Neural crest cell (in vitro differentiated cells): ENCODE data around the gene RALGPS1. TPM values are rescaled to one million over a fixed set of nuclear protein-coding genes. Genes with fewer than 3 reads are reported as not detected.

Source experiments
- DNase-seq: peaks from one replicate; pipeline ENCODE4 v3.0.0; 2021; ENCODE audit warnings: low read depth, mixed read lengths, low spot score
- H3K27ac Mint-ChIP-seq: one replicate; pipeline ENCODE4 v1.8.0; 2021; ENCODE audit warnings: mild to moderate bottlenecking, mixed read lengths; ENCODE audit not compliant: unreplicated experiment
- H3K27me3 Mint-ChIP-seq: 2 replicates; pipeline ENCODE4 v1.8.0; 2021; ENCODE audit warnings: low read depth, mild to moderate bottlenecking, mixed read lengths
- H3K36me3 Mint-ChIP-seq: 2 replicates; pipeline ENCODE4 v1.8.0; 2021; ENCODE audit warnings: low read depth, mild to moderate bottlenecking, mixed read lengths
- H3K4me1 Mint-ChIP-seq: 2 replicates; pipeline ENCODE4 v1.8.0; 2021; ENCODE audit warnings: mixed read lengths
- H3K4me3 Mint-ChIP-seq: one replicate; pipeline ENCODE4 v1.8.0; 2021; ENCODE audit warnings: mild to moderate bottlenecking, mixed read lengths
- H3K9me3 Mint-ChIP-seq: 2 replicates; pipeline ENCODE4 v1.8.0; 2021; ENCODE audit warnings: mixed read lengths
- CTCF ChIP-seq: fragments of 200-600 bp; sonication (generic); conservative IDR thresholded peaks from 2 replicates; pipeline ENCODE4 v1.5.0; 2021; ENCODE audit warnings: antibody characterized with exemption, mild to moderate bottlenecking
- total RNA-seq: library from RNA; stranded (reverse); gene quantifications from 2 replicates; pipeline ENCODE4 v1.2.1, GENCODE V29; 2021

The RALGPS1 gene
- total RNA-seq, 1 donor from 2014 or later: 11.7 TPM

GRCh38 chr9:127203681-127204327 lies 289.2 kb downstream of the RALGPS1 start:
- no peak for TF ChIP-seq CTCF
- H3K27me3 Mint-ChIP-seq: no peaks in the 10 kb centered on the region
- no peaks in the 10 kb centered on the region for H3K9me3 Mint-ChIP-seq
- no peaks in the 10 kb centered on the region for H3K4me1 Mint-ChIP-seq
- H3K27ac Mint-ChIP-seq: no peak overlapping the region
- no peak overlapping the region for H3K4me3 Mint-ChIP-seq
- no peaks in the 10 kb centered on the region for H3K36me3 Mint-ChIP-seq
- no peak for DNase-seq

- DNase-seq: no peak
- Mint-ChIP-seq H3K9me3 (no peaks in the 10 kb centered on the region), H3K4me3 (no peak overlapping the region), H3K36me3 (no peaks in the 10 kb centered on the region), H3K27ac (no peak overlapping the region), H3K27me3 (no peaks in the 10 kb centered on the region), H3K4me1 (no peaks in the 10 kb centered on the region)
- TF ChIP-seq CTCF: no peak
These were observed 290.3 kb downstream of the RALGPS1 start for GRCh38 chr9:127204771-127205470.

- Mint-ChIP-seq H3K9me3 (no peaks in the 10 kb centered on the region), H3K27me3 (no peaks in the 10 kb centered on the region), H3K4me3 (no peak overlapping the region), H3K36me3 (no peaks in the 10 kb centered on the region), H3K27ac (no peak overlapping the region), H3K4me1 (no peaks in the 10 kb centered on the region)
- no peak for TF ChIP-seq CTCF
- no peak for DNase-seq
These were observed 291.4 kb downstream of the RALGPS1 start for GRCh38 chr9:127205952-127206351.

GRCh38 chr9:127206666-127207065 lies 292.1 kb downstream of the RALGPS1 start:
- Mint-ChIP-seq H3K36me3 (no peaks in the 10 kb centered on the region), H3K4me1 (no peaks in the 10 kb centered on the region), H3K4me3 (no peak overlapping the region), H3K9me3 (no peaks in the 10 kb centered on the region), H3K27ac (peak overlapping the region; percentile 32), H3K27me3 (no peaks in the 10 kb centered on the region)
- no peak for TF ChIP-seq CTCF
- DNase-seq: no peak

- H3K4me1 Mint-ChIP-seq: no peaks in the 10 kb centered on the region
- DNase-seq: no peak
- H3K4me3 Mint-ChIP-seq: no peak overlapping the region
- TF ChIP-seq CTCF: no peak
- no peaks in the 10 kb centered on the region for H3K9me3 Mint-ChIP-seq
- H3K36me3 Mint-ChIP-seq: no peaks in the 10 kb centered on the region
- no peak overlapping the region for H3K27ac Mint-ChIP-seq
- no peaks in the 10 kb centered on the region for H3K27me3 Mint-ChIP-seq
These were observed 293.3 kb downstream of the RALGPS1 start for GRCh38 chr9:127207734-127208410.
